HL-60 (cell line): ENCODE data around the gene IL20RA.

ENCODE experiments used
- DNase-seq, 2 experiments: peaks; one replicate each; pipeline ENCODE4 v3.0.0-alpha.2; 2010 to 2020; ENCODE audit warnings: low read depth in 1 of 2, low spot score in 1 of 2
- H3K27ac ChIP-seq: fragments of 250-450 bp; sonication (Bioruptor Pico); replicated peaks from 2 replicates; pipeline ENCODE4 v1.5.1; 2020; ENCODE audit warnings: mild to moderate bottlenecking, moderate library complexity
- H3K27me3 ChIP-seq: fragments of 250-450 bp; sonication (Bioruptor Pico); 2 replicates; pipeline ENCODE4 v1.5.1; 2021; ENCODE audit warnings: mild to moderate bottlenecking, moderate library complexity; ENCODE audit not compliant: insufficient read depth, poor library complexity, severe bottlenecking
- H3K4me3 ChIP-seq: replicated peaks from 2 replicates; pipeline ENCODE4 v1.5.1; 2011; ENCODE audit warnings: mild to moderate bottlenecking, control low read depth, low read length; ENCODE audit not compliant: insufficient read depth
- GABPA ChIP-seq: IDR thresholded peaks from 2 replicates; pipeline ENCODE4 v1.6.1; 2012; ENCODE audit warnings: low read depth
- POLR2AphosphoS5 ChIP-seq: IDR thresholded peaks from 2 replicates; pipeline ENCODE4 v1.6.1; 2012; ENCODE audit warnings: low read depth
- REST ChIP-seq: IDR thresholded peaks from 2 replicates; pipeline ENCODE4 v1.6.1; 2012; ENCODE audit warnings: low read depth; ENCODE audit not compliant: insufficient replicate concordance
- SPI1 ChIP-seq: IDR thresholded peaks from 2 replicates; pipeline ENCODE4 v1.6.1; 2012; ENCODE audit warnings: low read depth, mild to moderate bottlenecking, borderline replicate concordance
- TF ChIP-seq, protein P1 (sequence below): IDR thresholded peaks from one replicate; pipeline ENCODE4 v1.5.1; 2011; ENCODE audit warnings: low read length, control low read depth, inconsistent platforms; ENCODE audit not compliant: insufficient read depth

The IL20RA gene

DNA sequence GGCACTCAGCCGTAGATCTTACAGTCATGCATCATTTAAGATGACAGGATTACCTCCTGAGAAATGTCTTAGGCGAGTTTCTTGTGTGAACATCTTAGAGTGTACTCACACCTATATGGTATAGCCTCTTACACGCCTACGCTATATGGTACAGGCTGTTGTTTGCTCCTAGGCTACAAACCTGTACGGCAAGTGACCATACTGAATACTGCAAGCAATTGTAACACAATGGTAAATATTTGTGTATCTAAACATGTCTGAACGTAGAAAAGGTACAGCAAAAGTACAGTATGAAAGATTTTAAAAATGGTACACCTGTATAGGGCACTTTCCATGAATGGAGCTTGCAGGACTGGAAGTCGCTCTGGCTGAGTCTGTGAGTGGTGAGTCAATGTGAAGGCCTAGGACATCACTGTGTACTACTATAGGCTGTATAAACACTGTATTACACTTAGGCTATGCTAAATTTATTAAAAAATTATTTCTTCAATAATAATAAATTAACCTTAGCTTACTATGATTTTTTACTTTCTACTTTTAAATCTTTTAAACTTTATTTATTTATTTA, 541 bp upstream of the IL20RA start:
- Histone ChIP-seq H3K4me3 (no peak overlapping the region), H3K27me3 (peaks cover 64% of the 10 kb centered on the region), H3K27ac (no peak overlapping the region)
- no peak for DNase-seq
- TF ChIP-seq POLR2AphosphoS5 (no peak), GABPA (no peak), SPI1 (no peak), REST (no peak)
- TF ChIP-seq, protein P1, sequence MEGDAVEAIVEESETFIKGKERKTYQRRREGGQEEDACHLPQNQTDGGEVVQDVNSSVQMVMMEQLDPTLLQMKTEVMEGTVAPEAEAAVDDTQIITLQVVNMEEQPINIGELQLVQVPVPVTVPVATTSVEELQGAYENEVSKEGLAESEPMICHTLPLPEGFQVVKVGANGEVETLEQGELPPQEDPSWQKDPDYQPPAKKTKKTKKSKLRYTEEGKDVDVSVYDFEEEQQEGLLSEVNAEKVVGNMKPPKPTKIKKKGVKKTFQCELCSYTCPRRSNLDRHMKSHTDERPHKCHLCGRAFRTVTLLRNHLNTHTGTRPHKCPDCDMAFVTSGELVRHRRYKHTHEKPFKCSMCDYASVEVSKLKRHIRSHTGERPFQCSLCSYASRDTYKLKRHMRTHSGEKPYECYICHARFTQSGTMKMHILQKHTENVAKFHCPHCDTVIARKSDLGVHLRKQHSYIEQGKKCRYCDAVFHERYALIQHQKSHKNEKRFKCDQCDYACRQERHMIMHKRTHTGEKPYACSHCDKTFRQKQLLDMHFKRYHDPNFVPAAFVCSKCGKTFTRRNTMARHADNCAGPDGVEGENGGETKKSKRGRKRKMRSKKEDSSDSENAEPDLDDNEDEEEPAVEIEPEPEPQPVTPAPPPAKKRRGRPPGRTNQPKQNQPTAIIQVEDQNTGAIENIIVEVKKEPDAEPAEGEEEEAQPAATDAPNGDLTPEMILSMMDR, result no peak

GRCh38 chr6:137043710-137044365, 927 bp downstream of the IL20RA start:
- H3K27me3 ChIP-seq, result peaks cover 76% of the 10 kb centered on the region

DNA sequence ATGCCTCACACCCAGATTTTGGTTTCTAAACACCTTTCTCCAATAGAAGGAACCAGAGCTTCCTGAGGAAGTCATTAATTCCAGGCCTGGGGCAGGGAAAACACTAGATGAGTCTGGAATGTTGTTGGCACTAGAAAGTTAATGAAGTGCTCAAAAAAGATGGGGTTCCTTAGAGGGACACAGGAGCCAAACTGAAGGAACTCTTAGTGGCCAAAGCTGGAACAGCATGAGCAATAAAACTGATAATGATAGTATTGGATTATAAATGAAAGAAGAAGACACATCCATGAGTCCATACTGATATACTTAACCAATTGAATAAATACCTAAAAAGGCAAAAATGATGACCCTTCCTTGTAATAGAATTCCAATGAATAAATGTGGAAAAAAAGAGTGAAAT, 4.4 kb downstream of the IL20RA start:
- Histone ChIP-seq H3K4me3 (no peak overlapping the region), H3K27me3 (peaks cover 80% of the 10 kb centered on the region), H3K27ac (no peak overlapping the region)
- no peak for TF ChIP-seq SPI1
- TF ChIP-seq GABPA, result no peak
- no peak for TF ChIP-seq REST
- no peak for TF ChIP-seq POLR2AphosphoS5
- TF ChIP-seq, protein P1, result no peak
- DNase-seq, result no peak

More at GRCh38 chr6:137043710-137044365, 927 bp downstream of the IL20RA start:
- DNase-seq, result no peak
- H3K27ac ChIP-seq, result no peak overlapping the region
- H3K4me3 ChIP-seq, result peak overlapping the region; percentile 57
- TF ChIP-seq GABPA (no peak), POLR2AphosphoS5 (no peak), SPI1 (no peak), REST (no peak)
- TF ChIP-seq, protein P1, result no peak
